ENCODE data around the gene CRYBA2.

DNA sequence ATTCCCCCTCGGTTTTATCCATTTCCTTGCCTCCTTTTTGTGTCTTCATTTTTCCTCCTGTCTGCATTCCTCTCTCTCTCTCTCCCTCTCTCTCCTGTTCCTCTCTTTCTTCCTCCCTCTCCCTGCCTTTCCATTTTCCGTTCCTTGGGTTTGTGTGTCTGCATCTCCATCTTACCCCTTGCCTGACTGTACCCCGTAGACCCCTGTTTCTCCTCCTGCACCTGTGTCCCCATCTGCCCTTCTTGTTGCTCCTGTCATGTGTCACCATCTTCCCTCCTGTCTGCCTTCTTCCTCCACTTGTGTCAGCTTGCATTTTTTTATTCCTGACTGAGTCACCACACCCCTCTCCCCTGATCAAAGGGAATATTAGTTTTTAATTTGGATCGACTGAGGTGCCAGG, 32.0 kb downstream of the CRYBA2 start:
- no peak for TF ChIP-seq CTCF (IDR thresholded peaks at IDR 0.05)
- TF ChIP-seq POLR2A (IDR thresholded peaks at IDR 0.05), result no peak
